K562 (cell line): Measurements from ENCODE around the gene NRXN2. TPM values are rescaled to one million over a fixed set of nuclear protein-coding genes. Genes with fewer than 3 reads are reported as not detected.

Source experiments
- ATAC-seq: fragments of 200-7000 bp; cut with Tn5 transposase; 3 replicates; pipeline ENCODE4 v1.9.1; 2020; ENCODE audit warnings: moderate library complexity
- BruUV-seq: library from RNA; stranded (reverse); fragments of 400-500 nt; replicated peaks from 2 replicates; lab custom pipeline; 2021; lab: Mats Ljungman, UMichigan
- CTCF ChIA-PET: fragments of 300-600 bp; formaldehyde crosslinking; extraction: SDS; loops from one replicate; lab custom pipeline; 2021; ENCODE audit warnings: low intra/inter-chr PET ratio; lab: Yijun Ruan, JAX
- POLR2A ChIA-PET: fragments of 300-600, 350-650 bp; sonication (Branson Sonifier 250); formaldehyde crosslinking; extraction: SDS; loops from one replicate; lab custom pipeline; 2021; ENCODE audit warnings: antibody characterized with exemption, inconsistent platforms; lab: Yijun Ruan, JAX
- DNase-seq, 4 experiments: peaks; one replicate each; pipeline versions ENCODE4 v3.0.0 to v3.0.0-alpha.2; 2011 to 2018; ENCODE audit warnings: low spot score in 3 of 4, mixed read lengths in 3 of 4; ENCODE audit errors: extremely low read depth in 1 of 4
- FAIRE-seq: peaks from 2 replicates; lab custom pipeline; 2011; peaks lifted over from hg19 to GRCh38; lab: Jason Lieb, UNC
- H2AFZ ChIP-seq: 2 replicates; pipeline ENCODE4 v1.6.0; 2011; ENCODE audit warnings: low read depth, low read length, control low read depth, inconsistent platforms
- H3K27ac ChIP-seq: fragments of 200-600 bp; 3 replicates; pipeline ENCODE4 v1.8.0; 2011; ENCODE audit warnings: low read depth, mild to moderate bottlenecking, control low read depth, inconsistent platforms, low read length, moderate library complexity, mixed read lengths; ENCODE audit errors: extremely low read depth
- H3K27me3 ChIP-seq, 2 experiments: fragments of 300-600 bp in 1 of 2; 2 replicates in 1 of 2; 3 replicates in 1 of 2; pipeline versions ENCODE4 v1.6.0 to v1.8.0; 2011; ENCODE audit warnings: inconsistent platforms in 2 of 2, low read length in 2 of 2, mild to moderate bottlenecking in 1 of 2, mixed read lengths in 1 of 2, moderate library complexity in 1 of 2; ENCODE audit not compliant: control insufficient read depth in 2 of 2, insufficient read depth in 2 of 2
- H3K36me3 ChIP-seq: fragments of 300-600 bp; 3 replicates; pipeline ENCODE4 v1.8.0; 2011; ENCODE audit warnings: mild to moderate bottlenecking, low read length, inconsistent platforms; ENCODE audit not compliant: control insufficient read depth, insufficient read depth
- H3K4me1 ChIP-seq, 2 experiments: fragments of 200-600 bp in 1 of 2; replicated peaks in 1 of 2; 2 replicates in 1 of 2; 3 replicates in 1 of 2; pipeline versions ENCODE4 v1.5.1 to v1.8.0; 2011; ENCODE audit warnings: inconsistent platforms in 2 of 2, low read length in 2 of 2, mild to moderate bottlenecking in 1 of 2, mixed read lengths in 1 of 2, moderate library complexity in 1 of 2; ENCODE audit not compliant: control insufficient read depth in 2 of 2, insufficient read depth in 2 of 2
- H3K4me2 ChIP-seq: 2 replicates; pipeline ENCODE4 v1.6.1; 2011; ENCODE audit warnings: low read length, control low read depth, inconsistent platforms, mixed read lengths; ENCODE audit not compliant: insufficient read depth
- H3K4me3 ChIP-seq: fragments of 200-600 bp; sonication (generic), shearing (Covaris generic); 2 replicates; pipeline ENCODE4 v1.5.1; 2016; ENCODE audit warnings: control low read depth, inconsistent platforms
- H3K79me2 ChIP-seq: fragments of 200-600 bp; 3 replicates; pipeline ENCODE4 v1.8.0; 2011; ENCODE audit warnings: low read length, inconsistent platforms; ENCODE audit not compliant: control insufficient read depth, insufficient read depth
- H3K9ac ChIP-seq, 2 experiments: 2 replicates each; pipeline versions ENCODE4 v1.6.0 to v1.6.1; 2011; ENCODE audit warnings: low read depth in 2 of 2, low read length in 2 of 2, control low read depth in 1 of 2, inconsistent platforms in 1 of 2, mild to moderate bottlenecking in 1 of 2, mixed read lengths in 1 of 2; ENCODE audit not compliant: insufficient read depth in 1 of 2
- H3K9me1 ChIP-seq: one replicate; pipeline ENCODE4 v1.6.0; 2011; ENCODE audit warnings: inconsistent platforms, mild to moderate bottlenecking, low read length, moderate library complexity; ENCODE audit not compliant: control insufficient read depth, insufficient read depth
- H3K9me3 ChIP-seq: replicated peaks from 2 replicates; pipeline ENCODE4 v1.5.1; 2011; ENCODE audit warnings: low read depth, low read length, inconsistent platforms; ENCODE audit not compliant: control insufficient read depth, insufficient read depth
- H4K20me1 ChIP-seq: replicated peaks from 2 replicates; pipeline ENCODE4 v1.6.1; 2011; ENCODE audit warnings: low read length, inconsistent platforms, mixed read lengths; ENCODE audit not compliant: control insufficient read depth, insufficient read depth
- EZH2 ChIP-seq: IDR thresholded peaks from 2 replicates; pipeline ENCODE4 v1.6.1; 2012; ENCODE audit warnings: low read depth, mild to moderate bottlenecking, inconsistent platforms, low read length, borderline replicate concordance
- NFE2 ChIP-seq: IDR thresholded peaks from 2 replicates; pipeline ENCODE4 v1.6.1; 2014; ENCODE audit warnings: antibody characterized with exemption, low read depth
- NR2F6 ChIP-seq: fragments of 450-650 bp; formaldehyde crosslinking; IDR thresholded peaks from 2 replicates; pipeline ENCODE4 v1.4.0; 2020; ENCODE audit warnings: mild to moderate bottlenecking
- RBFOX2 ChIP-seq: fragments of 200-400 bp; formaldehyde crosslinking; IDR thresholded peaks from 2 replicates; pipeline ENCODE4 v1.6.1; 2017; ENCODE audit warnings: low read depth, mild to moderate bottlenecking, low read length, moderate library complexity
- ZBTB33 ChIP-seq: sonication (generic); formaldehyde crosslinking; IDR thresholded peaks from 2 replicates; pipeline ENCODE4 v1.8.1; 2023; ENCODE audit warnings: mild to moderate bottlenecking, missing genetic modification reagents
- ZBTB7A ChIP-seq: IDR thresholded peaks from 2 replicates; pipeline ENCODE4 v1.6.1; 2011; ENCODE audit warnings: low read depth, mild to moderate bottlenecking, low read length, moderate library complexity, borderline replicate concordance; ENCODE audit not compliant: control insufficient read depth
- WGBS: fragments of 100-300 bp; shearing (Covaris generic); methylation state at CpG from one replicate; pipeline ENCODE4 v1.1.6; 2016; ENCODE audit warnings: low coverage, mixed read lengths; ENCODE audit not compliant: insufficient coverage; ENCODE audit errors: missing lambda C conversion rate; 5-methylcytosine and 5-hydroxymethylcytosine counted together
- in situ Hi-C: fragments of 300-500 bp; cut with MboI; formaldehyde crosslinking; loops from 4 replicates; pipeline ENCODE4 v1.15.0; 2018; ENCODE audit warnings: inconsistent platforms, mixed read lengths
- intact Hi-C: fragments of 100-400 bp; cut with micrococcal nuclease; formaldehyde crosslinking; loops from 2 replicates; pipeline ENCODE4 v1.14.2; 2022
- polyA plus RNA-seq, 8 experiments: library from polyadenylated mRNA; depleted of rRNA in 4 of 8; stranded (reverse) in 5 of 8; unstranded in 3 of 8; fragments of >200 nt; fragmentation: Nextera tagmentation in 2 of 8; fragmentation: Illumina TruSeq in 1 of 8; extraction: Ambion mirVana in 2 of 8; extraction: Trizol in 1 of 8; gene quantifications; 2 replicates each; pipeline versions ENCODE4 v1.2.1 to v1.2.3, GENCODE V29; 2011 to 2014; ENCODE audit warnings: inconsistent platforms in 1 of 8, missing spikeins in 1 of 8
- total RNA-seq, 7 experiments: library from RNA; depleted of rRNA in 6 of 7; stranded (reverse); fragments of >200 nt in 6 of 7; fragmentation: Illumina TruSeq in 2 of 7; extraction: Trizol in 2 of 7; gene quantifications; 2 replicates each; pipeline versions ENCODE4 v1.2.1 to v1.2.3, GENCODE V29; 2011 to 2021; ENCODE audit warnings: low replicate concordance in 1 of 7

The NRXN2 gene
- total and polyA plus RNA-seq, 9 of the 15 experiments (the other 6 are each of a cell fraction or from before 2014, with no cell fraction given): 0.07 to 0.47 (median 0.15) TPM; not detected in 4

GRCh38 chr11:64741375-64742086 lies 18.5 kb upstream of the NRXN2 start (continued):
- peak; percentile 20; the same call in 1 of the 2 replicates for TF ChIP-seq ZBTB7A

DNA sequence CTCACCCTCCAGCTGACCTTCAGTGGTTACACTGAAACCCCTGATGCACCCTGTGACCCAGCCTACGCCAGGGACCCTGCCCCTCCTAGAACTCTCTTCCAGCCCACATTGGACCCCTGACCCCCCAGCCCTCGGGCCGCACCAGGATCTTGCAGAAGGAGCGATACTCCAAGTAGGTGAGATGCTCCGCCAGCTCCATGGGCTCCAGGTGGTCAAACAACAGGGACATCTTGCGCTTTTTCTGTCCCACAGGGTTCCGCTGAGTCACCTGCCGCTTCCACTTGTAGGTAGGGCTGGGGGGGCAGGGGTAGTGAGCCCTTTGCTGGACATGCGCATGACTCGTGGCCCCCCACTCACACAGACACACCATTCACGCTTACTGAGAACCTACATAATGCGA lies 16.9 kb upstream of the NRXN2 start:
- no peak overlapping the region for H3K4me3 ChIP-seq
- TF ChIP-seq ZBTB7A (0 out of 2 replicates have a peak, but pooled peaks have one; percentile 48), NR2F6 (CRISPR knock-in tag) (no peak), RBFOX2 (0 out of 2 replicates have a peak, but pooled peaks have one; percentile 20), ZBTB33 (CRISPR knock-in tag) (peak; percentile 52; the same call in 1 of the 2 replicates), EZH2 (no peak), NFE2 (peak; percentile 22; the same call in 1 of the 2 replicates)
- no peak overlapping the region for H3K27ac ChIP-seq
- H3K9me3 ChIP-seq: no peaks in the 10 kb centered on the region
- CTCF ChIA-PET: no interaction called here
- H2AFZ ChIP-seq: no peak overlapping the region
- no peaks in the 10 kb centered on the region for H3K79me2 ChIP-seq
- no TSS peak for BruUV-seq
- no peak for DNase-seq
- in situ Hi-C loops (loop anchor here (5.0 kb wide), 1 partner anchor 78 kb away; no protein-coding TSS in a partner anchor), intact Hi-C loops (loop anchor here (5.0 kb wide), 1 partner anchor 83 kb away; no protein-coding TSS in a partner anchor)
- peaks cover 5 to 58% of the 10 kb centered on the region in 2 experiments; a peak in 3 of 5 replicates for H3K4me1 ChIP-seq
- no peak for FAIRE-seq
- no peaks in the 10 kb centered on the region for H3K36me3 ChIP-seq
- H4K20me1 ChIP-seq: no peaks in the 10 kb centered on the region; the same call in 1 of the 2 replicates
- 0 out of 4 replicates have a peak overlapping the region, but pooled peaks of 1 of the 2 experiments have one; percentile 69 for H3K9ac ChIP-seq
- POLR2A ChIA-PET: interaction anchor here (0.6 kb wide), 1 partner anchor 100 kb away, joined by 4 read pairs; no protein-coding TSS in a partner anchor
- peaks cover 0 to 3% of the 10 kb centered on the region in 2 experiments; a peak in 3 of 5 replicates for H3K27me3 ChIP-seq
- ATAC-seq: no peak
- no peak overlapping the region for H3K4me2 ChIP-seq
- H3K9me1 ChIP-seq: no peaks in the 10 kb centered on the region
- 55% methylated on average over 10 of the region's 12 CpGs for WGBS
